ENCODE measurements around the gene OR9A2. TPM values are rescaled to one million over a fixed set of nuclear protein-coding genes. Genes with fewer than 3 reads are reported as not detected.

Gene OR9A2
- total RNA-seq, 1 donor from 2014 or later = 0.31 TPM

GRCh38 chr7:142999793-143000192 is 27.1 kb downstream of the OR9A2 start:
- intact Hi-C loops (cut with micrococcal nuclease) = no loop called here
- TF ChIP-seq CTCF (IDR thresholded peaks at IDR 0.05) = no peak
- ATAC-seq (ENCODE audit: low read depth) = no peak
- DNase-seq = no peak
- Mint-ChIP-seq H3K9me3 (no peaks in the 10 kb centered on the region), H3K4me3 (no peak overlapping the region), H3K27me3 (no peaks in the 10 kb centered on the region), H3K36me3 (ENCODE audit: low read depth) (no peaks in the 10 kb centered on the region), H3K27ac (no peak overlapping the region), H3K4me1 (peaks cover 15% of the 10 kb centered on the region)
- POLR2A ChIA-PET = no interaction called here
- CTCF ChIA-PET = interaction anchor here (1.0 to 6.7 kb wide), 5 partner anchors 145 to 396 kb away, joined by 3 to 44 read pairs (median 5); partner anchors contain the start of gene EPHB6

- ATAC-seq (ENCODE audit: low read depth) (no peak), DNase-seq (no peak)
- no peak for TF ChIP-seq CTCF (IDR thresholded peaks at IDR 0.05)
- intact Hi-C loops (cut with micrococcal nuclease) = no loop called here
- ChIA-PET POLR2A (no interaction called here), CTCF (interaction anchor here (1.0 to 6.7 kb wide), 5 partner anchors 144 to 395 kb away, joined by 3 to 44 read pairs (median 5); partner anchors contain the start of gene EPHB6)
- Mint-ChIP-seq H3K27me3 (no peaks in the 10 kb centered on the region), H3K9me3 (no peaks in the 10 kb centered on the region), H3K4me1 (peaks cover 15% of the 10 kb centered on the region), H3K4me3 (no peak overlapping the region), H3K27ac (no peak overlapping the region), H3K36me3 (ENCODE audit: low read depth) (no peaks in the 10 kb centered on the region)
Observed at GRCh38 chr7:142998966-142999365, 28.0 kb downstream of the OR9A2 start.

GRCh38 chr7:142997456-142997989 is 29.4 kb downstream of the OR9A2 start:
- DNase-seq (no peak), ATAC-seq (ENCODE audit: low read depth) (no peak)
- intact Hi-C loops (cut with micrococcal nuclease) = no loop called here
- Mint-ChIP-seq H3K9me3 (no peaks in the 10 kb centered on the region), H3K27ac (no peak overlapping the region), H3K4me1 (peaks cover 7% of the 10 kb centered on the region), H3K36me3 (ENCODE audit: low read depth) (no peaks in the 10 kb centered on the region), H3K4me3 (no peak overlapping the region), H3K27me3 (no peaks in the 10 kb centered on the region)
- no peak for TF ChIP-seq CTCF (IDR thresholded peaks at IDR 0.05)
- CTCF ChIA-PET = interaction anchor here (1.8 to 1.9 kb wide), 2 partner anchors 218 to 393 kb away, joined by 4 to 7 read pairs; no protein-coding TSS in a partner anchor
- POLR2A ChIA-PET = no interaction called here

GRCh38 chr7:142992427-142992826 is 34.5 kb downstream of the OR9A2 start:
- DNase-seq (no peak), ATAC-seq (ENCODE audit: low read depth) (no peak)
- POLR2A ChIA-PET = interaction anchor here (1.0 kb wide), 1 partner anchor 181 kb away, joined by 3 read pairs; no protein-coding TSS in a partner anchor
- H3K27me3 Mint-ChIP-seq = peaks cover 11% of the 10 kb centered on the region
- H3K27ac Mint-ChIP-seq = no peak overlapping the region
- no peak for TF ChIP-seq CTCF (IDR thresholded peaks at IDR 0.05)
- H3K36me3 Mint-ChIP-seq (ENCODE audit: low read depth) = no peaks in the 10 kb centered on the region
- H3K4me3 Mint-ChIP-seq = no peak overlapping the region
- intact Hi-C loops (cut with micrococcal nuclease) = no loop called here
- CTCF ChIA-PET = interaction anchor here (0.7 to 1.5 kb wide), 4 partner anchors 11 to 223 kb away, joined by 3 to 7 read pairs (median 4); no protein-coding TSS in a partner anchor
- H3K4me1 Mint-ChIP-seq = peaks cover 7% of the 10 kb centered on the region
- H3K9me3 Mint-ChIP-seq = no peaks in the 10 kb centered on the region

- H3K4me1 Mint-ChIP-seq = no peaks in the 10 kb centered on the region
- ATAC-seq (ENCODE audit: low read depth) (no peak), DNase-seq (no peak)
- H3K4me3 Mint-ChIP-seq = no peak overlapping the region
- H3K9me3 Mint-ChIP-seq = peaks cover 10% of the 10 kb centered on the region
- intact Hi-C loops (cut with micrococcal nuclease) = no loop called here
- TF ChIP-seq CTCF (IDR thresholded peaks at IDR 0.05) = no peak
- POLR2A ChIA-PET = no interaction called here
- H3K27me3 Mint-ChIP-seq = peaks cover 18% of the 10 kb centered on the region
- CTCF ChIA-PET = no interaction called here
- H3K36me3 Mint-ChIP-seq (ENCODE audit: low read depth) = no peaks in the 10 kb centered on the region
- H3K27ac Mint-ChIP-seq = no peak overlapping the region
Observed at GRCh38 chr7:142984297-142984696, 42.6 kb downstream of the OR9A2 start.
